Left lung (tissue), 10 donors: Measurements from ENCODE around the gene LACTBL1. TPM values are rescaled to one million over a fixed set of nuclear protein-coding genes. Genes with fewer than 3 reads are reported as not detected.

Source experiments
- ATAC-seq: fragments of 200-7000 bp; cut with Tn5 transposase; one replicate; pipeline ENCODE4 v1.9.1; 2020; ENCODE audit warnings: moderate library complexity
- DNase-seq, 4 donors: peaks; one replicate each; pipeline ENCODE4 v3.0.0-alpha.2; 2013 to 2020
- H3K27ac ChIP-seq, 2 donors: fragments of 200-600 bp; sonication (generic) in 1 of 2; one replicate each; pipeline versions ENCODE4 v1.5.0 to v1.8.0; 2020 to 2021
- H3K27me3 ChIP-seq, 2 donors: fragments of 200-600 bp; sonication (generic) in 1 of 2; one replicate each; pipeline versions ENCODE4 v1.5.0 to v1.8.0; 2020 to 2021
- H3K36me3 ChIP-seq, 2 donors: fragments of 200-600 bp; sonication (generic) in 1 of 2; one replicate each; pipeline versions ENCODE4 v1.5.0 to v1.8.0; 2020 to 2021
- H3K4me1 ChIP-seq, 2 donors: fragments of 200-600 bp; one replicate each; pipeline ENCODE4 v1.8.0; 2021
- H3K4me3 ChIP-seq, 2 donors: fragments of 200-600 bp; sonication (generic) in 1 of 2; one replicate each; pipeline versions ENCODE4 v1.5.0 to v1.8.0; 2020 to 2021; ENCODE audit warnings: mild to moderate bottlenecking in 1 of 2
- H3K9me3 ChIP-seq, 2 donors: fragments of 200-600 bp; sonication (generic) in 1 of 2; one replicate each; pipeline versions ENCODE4 v1.5.0 to v1.8.0; 2020 to 2021
- intact Hi-C, 2 donors: fragments of 100-400 bp; cut with DNase I; formaldehyde crosslinking; loops; one replicate each; pipeline versions ENCODE4 v1.11.2 to v1.14.2; 2022
- polyA plus RNA-seq, 6 donors: library from polyadenylated mRNA; unstranded; fragments of 120-200 nt; gene quantifications; one replicate each; pipeline ENCODE4 v1.2.1, GENCODE V29; 2013; ENCODE audit not compliant: insufficient read length in 6 of 6
- total RNA-seq, 2 donors: library from RNA; stranded (reverse); fragmentation: NEBNext Ultra II Directional; extraction: Animal tissue kit (Norgen Biotek cat#: 25700); gene quantifications; one replicate each; pipeline ENCODE4 v1.2.1, GENCODE V29; 2021
- TF ChIP-seq, protein P1 (sequence below), 2 donors: fragments of 200-600 bp; sonication (generic) in 1 of 2; IDR thresholded peaks; one replicate each; pipeline versions ENCODE4 v1.5.0 to v1.8.0; 2021; ENCODE audit warnings: antibody characterized with exemption in 2 of 2
- donor health status: DM: no; HTN: yes; CAD: no.
- donor health status: DM: no; HTN: no; CAD: no.

LACTBL1 gene
- total and polyA plus RNA-seq, 8 donors, result not detected

- DNase-seq, result no peak
- Histone ChIP-seq H3K4me3 (no peak overlapping the region), H3K27me3 (peaks cover 0 to 21% of the 10 kb centered on the region in 2 donors), H3K4me1 (no peaks in the 10 kb centered on the region), H3K9me3 (no peaks in the 10 kb centered on the region), H3K36me3 (no peaks in the 10 kb centered on the region), H3K27ac (no peak overlapping the region)
- TF ChIP-seq, protein P1, sequence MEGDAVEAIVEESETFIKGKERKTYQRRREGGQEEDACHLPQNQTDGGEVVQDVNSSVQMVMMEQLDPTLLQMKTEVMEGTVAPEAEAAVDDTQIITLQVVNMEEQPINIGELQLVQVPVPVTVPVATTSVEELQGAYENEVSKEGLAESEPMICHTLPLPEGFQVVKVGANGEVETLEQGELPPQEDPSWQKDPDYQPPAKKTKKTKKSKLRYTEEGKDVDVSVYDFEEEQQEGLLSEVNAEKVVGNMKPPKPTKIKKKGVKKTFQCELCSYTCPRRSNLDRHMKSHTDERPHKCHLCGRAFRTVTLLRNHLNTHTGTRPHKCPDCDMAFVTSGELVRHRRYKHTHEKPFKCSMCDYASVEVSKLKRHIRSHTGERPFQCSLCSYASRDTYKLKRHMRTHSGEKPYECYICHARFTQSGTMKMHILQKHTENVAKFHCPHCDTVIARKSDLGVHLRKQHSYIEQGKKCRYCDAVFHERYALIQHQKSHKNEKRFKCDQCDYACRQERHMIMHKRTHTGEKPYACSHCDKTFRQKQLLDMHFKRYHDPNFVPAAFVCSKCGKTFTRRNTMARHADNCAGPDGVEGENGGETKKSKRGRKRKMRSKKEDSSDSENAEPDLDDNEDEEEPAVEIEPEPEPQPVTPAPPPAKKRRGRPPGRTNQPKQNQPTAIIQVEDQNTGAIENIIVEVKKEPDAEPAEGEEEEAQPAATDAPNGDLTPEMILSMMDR (IDR thresholded peaks at IDR 0.05), result no peak
- intact Hi-C loops, result no loop called here
- ATAC-seq, result no peak
Observed at GRCh38 chr1:22915816-22916470, 56.7 kb downstream of the LACTBL1 start.

DNA sequence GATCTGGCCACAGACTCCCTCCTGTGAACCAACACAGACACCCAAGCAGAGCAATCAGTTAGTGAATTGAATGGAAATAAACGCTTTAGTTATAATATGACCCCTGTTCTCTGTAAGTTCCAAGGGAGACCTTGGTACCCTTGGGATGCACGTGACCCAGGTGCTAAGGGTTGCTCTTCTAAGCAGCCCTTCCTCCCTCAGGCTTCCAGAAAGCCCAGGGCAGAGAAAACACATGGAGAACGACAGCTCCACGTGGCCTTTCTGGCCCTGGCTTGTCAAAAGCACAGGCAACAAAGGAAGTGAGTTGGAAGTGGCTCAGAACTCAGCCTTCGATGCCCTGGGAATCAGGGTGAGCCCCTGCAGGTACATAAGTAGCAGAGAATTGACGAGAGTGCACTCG, 57.4 kb downstream of the LACTBL1 start:
- ATAC-seq (no peak), DNase-seq (no peak)
- Histone ChIP-seq H3K4me3 (no peak overlapping the region), H3K27me3 (peaks cover 0 to 19% of the 10 kb centered on the region in 2 donors), H3K4me1 (no peaks in the 10 kb centered on the region), H3K36me3 (no peaks in the 10 kb centered on the region), H3K27ac (no peak overlapping the region), H3K9me3 (no peaks in the 10 kb centered on the region)
- intact Hi-C loops, result no loop called here
- TF ChIP-seq, protein P1 (IDR thresholded peaks at IDR 0.05), result no peak

DNA sequence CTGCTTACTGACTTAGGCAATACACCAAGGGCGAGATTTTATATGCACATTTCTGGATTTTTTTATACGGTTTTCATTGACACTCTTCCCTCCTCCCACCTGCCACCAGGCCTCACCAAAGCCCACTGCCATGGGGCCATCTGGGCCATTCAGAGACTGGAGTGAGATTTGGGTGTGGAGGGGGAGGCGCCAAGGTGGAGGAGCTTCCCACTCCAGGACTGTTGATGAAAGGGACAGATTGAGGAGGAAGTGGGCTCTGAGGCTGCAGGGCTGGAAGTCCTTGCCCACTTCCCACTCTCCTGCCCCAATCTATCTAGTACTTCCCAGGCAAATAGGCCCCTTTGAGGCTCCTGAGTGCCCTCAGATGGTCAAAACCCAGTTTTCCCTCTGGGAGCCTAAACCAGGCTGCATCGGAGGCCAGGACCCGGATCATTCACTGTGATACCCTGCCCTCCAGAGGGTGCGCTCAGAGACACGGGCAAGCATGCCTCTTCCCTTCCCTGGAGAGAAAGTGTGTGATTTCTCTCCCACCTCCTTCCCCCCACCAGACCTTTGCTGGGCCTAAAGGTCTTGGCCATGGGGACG, 57.9 kb downstream of the LACTBL1 start:
- intact Hi-C loops, result no loop called here
- TF ChIP-seq, protein P1 (IDR thresholded peaks at IDR 0.05), result no peak
- no peak for ATAC-seq
- Histone ChIP-seq H3K9me3 (no peaks in the 10 kb centered on the region), H3K4me3 (no peak overlapping the region), H3K4me1 (no peaks in the 10 kb centered on the region), H3K36me3 (no peaks in the 10 kb centered on the region), H3K27ac (no peak overlapping the region), H3K27me3 (peaks cover 0 to 17% of the 10 kb centered on the region in 2 donors)
- DNase-seq, result no peak

DNA sequence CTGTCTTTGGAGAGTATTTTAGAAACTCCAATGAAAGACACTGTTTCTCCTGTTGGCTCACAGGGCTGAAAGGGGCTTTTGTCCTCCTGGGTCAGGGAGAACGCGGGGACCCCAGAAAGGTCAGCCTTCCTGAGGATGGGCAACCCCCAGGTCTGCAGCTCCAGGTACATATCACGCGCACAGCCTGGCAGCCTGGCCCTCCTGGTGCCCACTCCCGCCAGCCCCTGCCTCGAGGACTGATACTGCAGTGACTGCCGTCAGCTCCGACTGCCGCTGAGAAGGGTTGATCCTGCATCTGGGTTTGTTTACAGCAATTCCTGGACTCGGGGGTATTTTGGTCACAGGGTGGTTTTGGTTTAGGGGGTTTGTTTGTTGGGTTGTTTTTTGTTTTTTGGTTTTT, 58.5 kb downstream of the LACTBL1 start:
- no peak for ATAC-seq
- H3K27ac ChIP-seq, result no peak overlapping the region
- TF ChIP-seq, protein P1 (IDR thresholded peaks at IDR 0.05), result no peak
- no peak for DNase-seq
- intact Hi-C loops, result no loop called here
- no peaks in the 10 kb centered on the region for H3K4me1 ChIP-seq
- no peaks in the 10 kb centered on the region for H3K9me3 ChIP-seq
- no peaks in the 10 kb centered on the region for H3K36me3 ChIP-seq
- no peak overlapping the region for H3K4me3 ChIP-seq
- peaks cover 0 to 19% of the 10 kb centered on the region in 2 donors for H3K27me3 ChIP-seq

GRCh38 chr1:22913421-22914141, 59.1 kb downstream of the LACTBL1 start:
- ATAC-seq (no peak), DNase-seq (no peak)
- Histone ChIP-seq H3K4me1 (no peaks in the 10 kb centered on the region), H3K27me3 (peaks cover 0 to 21% of the 10 kb centered on the region in 2 donors), H3K36me3 (no peaks in the 10 kb centered on the region), H3K9me3 (no peaks in the 10 kb centered on the region), H3K27ac (no peak overlapping the region), H3K4me3 (no peak overlapping the region)
- intact Hi-C loops, result no loop called here
- TF ChIP-seq, protein P1 (IDR thresholded peaks at IDR 0.05), result no peak
